Spleen (tissue), 11 donors: ENCODE results near the gene MAD2L2. TPM values are rescaled to one million over a fixed set of nuclear protein-coding genes. Genes with fewer than 3 reads are reported as not detected.

ENCODE experiments used
- DNase-seq: peaks from one replicate; pipeline ENCODE4 v3.0.0-alpha.2; 2020
- H3K27ac ChIP-seq, 8 donors: fragments of 200-600 bp; sonication (generic) in 7 of 8; 1 replicate in 4 of 8; 2 replicates in 4 of 8; pipeline versions ENCODE4 v1.5.0 to v1.8.0; 2016 to 2021; ENCODE audit warnings: inconsistent platforms in 4 of 8, mild to moderate bottlenecking in 4 of 8, moderate library complexity in 1 of 8
- H3K27me3 ChIP-seq, 7 donors: fragments of 200-600 bp; sonication (generic) in 6 of 7; replicated peaks in 1 of 7; 1 replicate in 4 of 7; 2 replicates in 3 of 7; pipeline versions ENCODE4 v1.5.0 to v1.8.0; 2016 to 2021; ENCODE audit warnings: inconsistent platforms in 3 of 7, mild to moderate bottlenecking in 1 of 7
- H3K36me3 ChIP-seq, 6 donors: fragments of 200-600 bp; sonication (generic) in 5 of 6; 1 replicate in 4 of 6; 2 replicates in 2 of 6; pipeline versions ENCODE4 v1.5.0 to v1.8.0; 2016 to 2021; ENCODE audit warnings: inconsistent platforms in 2 of 6
- H3K4me1 ChIP-seq, 6 donors: fragments of 200-600 bp; sonication (generic) in 5 of 6; 1 replicate in 3 of 6; 2 replicates in 3 of 6; pipeline versions ENCODE4 v1.5.0 to v1.8.0; 2016 to 2021; ENCODE audit warnings: inconsistent platforms in 3 of 6
- H3K4me3 ChIP-seq, 8 donors: fragments of 200-600 bp; sonication (generic) in 7 of 8; 1 replicate in 4 of 8; 2 replicates in 4 of 8; pipeline versions ENCODE4 v1.5.0 to v1.8.0; 2016 to 2021; ENCODE audit warnings: inconsistent platforms in 4 of 8, mild to moderate bottlenecking in 4 of 8, moderate library complexity in 2 of 8
- H3K9me3 ChIP-seq, 8 donors: fragments of 200-600 bp; sonication (generic) in 7 of 8; 1 replicate in 4 of 8; 2 replicates in 4 of 8; pipeline versions ENCODE4 v1.5.0 to v1.8.0; 2016 to 2021; ENCODE audit warnings: inconsistent platforms in 4 of 8
- POLR2A ChIP-seq, 3 donors: fragments of 450-650 bp; IDR thresholded peaks; one replicate each; pipeline ENCODE4 v1.5.1; 2017; ENCODE audit warnings: antibody characterized with exemption in 3 of 3, mild to moderate bottlenecking in 1 of 3
- POLR2AphosphoS5 ChIP-seq, 3 donors: sonication (generic); formaldehyde crosslinking; IDR thresholded peaks; one replicate each; pipeline ENCODE4 v1.5.1; 2017; ENCODE audit warnings: antibody characterized with exemption in 3 of 3
- WGBS, 5 donors: extraction: QIAGEN DNeasy Blood & Tissue Kit in 3 of 5; methylation state at CpG; one replicate each; pipeline versions ENCODE4 v1.1.5 to v1.1.7; 2013 to 2018; 5-methylcytosine and 5-hydroxymethylcytosine counted together
- intact Hi-C: fragments of 100-400 bp; cut with DNase I; formaldehyde crosslinking; loops from one replicate; pipeline ENCODE4 v1.15.0; 2023; ENCODE audit warnings: low total_unique reads
- polyA plus RNA-seq, 3 donors: library from polyadenylated mRNA; stranded (reverse); fragments of 200-250 nt; gene quantifications; one replicate each; pipeline ENCODE4 v1.2.1, GENCODE V29; 2013
- total RNA-seq, 7 donors: library from RNA; depleted of rRNA in 3 of 7; stranded (reverse); fragments of >200 nt in 3 of 7; fragmentation: NEBNext Ultra II Directional in 4 of 7; extraction: Animal tissue kit (Norgen Biotek cat#: 25700) in 4 of 7; gene quantifications; one replicate each; pipeline versions ENCODE4 v1.1.0 to v1.2.1, GENCODE V29; 2016 to 2021
- TF ChIP-seq, protein P1 (sequence below), 11 experiments: fragments of 200-600 bp in 7 of 11; fragments of 450-650 bp in 4 of 11; sonication (generic) in 4 of 11; IDR thresholded peaks in 8 of 11; conservative IDR thresholded peaks in 3 of 11; 1 replicate in 7 of 11; 2 replicates in 4 of 11; pipeline versions ENCODE4 v1.4.0 to v1.8.0; 2016 to 2021; ENCODE audit warnings: antibody characterized with exemption in 11 of 11, inconsistent platforms in 4 of 11, mild to moderate bottlenecking in 1 of 11
- donor health status: healthy with polysubstance abuse.
- donor health status: DM: no; HTN: no; CAD: no; lungs with moderate emphysema.
- donor health status: DM: no; HTN: no; CAD: no.
- donor health status: Bipolar disorder and iron deficiency.
- donor health status: healthy.
- donor health status: DM: no; HTN: no; CAD: no.
- donor health status: DM: yes; HTN: yes; CAD: no.

MAD2L2 gene
- total and polyA plus RNA-seq, 10 donors, result 22.7 to 42.1 (median 32.2) TPM

DNA sequence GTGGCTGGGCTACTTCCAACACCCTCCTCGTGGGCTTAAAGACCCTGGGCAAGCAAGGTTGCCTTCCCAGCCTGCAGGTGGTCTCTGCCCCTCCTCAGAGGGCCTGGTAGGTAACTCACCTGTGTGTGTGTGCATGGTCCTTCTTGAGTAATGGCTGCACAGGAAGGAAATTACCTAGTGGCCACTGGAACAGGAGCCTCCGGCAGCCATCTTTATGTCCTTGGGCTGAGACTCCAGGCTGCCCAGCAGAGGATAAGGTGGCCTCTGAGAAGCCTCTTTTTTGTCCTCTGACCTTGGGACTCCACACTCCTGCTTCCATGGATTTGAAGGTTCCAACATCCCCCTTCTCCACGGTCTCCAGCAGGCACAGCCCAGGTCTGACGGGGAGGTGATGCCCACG, 30.5 kb upstream of the MAD2L2 start:
- H3K36me3 ChIP-seq, result no peaks in the 10 kb centered on the region
- no peaks in the 10 kb centered on the region for H3K9me3 ChIP-seq
- H3K27me3 ChIP-seq, result peaks cover 0 to 54% (median 6%) of the 10 kb centered on the region in 7 donors
- no peak for DNase-seq
- H3K4me3 ChIP-seq, result no peak overlapping the region
- intact Hi-C loops, result no loop called here
- no peak for TF ChIP-seq POLR2AphosphoS5 (IDR thresholded peaks at IDR 0.05)
- peaks cover 0 to 3% (median 0%) of the 10 kb centered on the region in 6 donors for H3K4me1 ChIP-seq
- 87 to 93% (median 90%) methylated on average over 5 of the region's 5 CpGs for WGBS, 5 donors
- no peak overlapping the region for H3K27ac ChIP-seq

DNA sequence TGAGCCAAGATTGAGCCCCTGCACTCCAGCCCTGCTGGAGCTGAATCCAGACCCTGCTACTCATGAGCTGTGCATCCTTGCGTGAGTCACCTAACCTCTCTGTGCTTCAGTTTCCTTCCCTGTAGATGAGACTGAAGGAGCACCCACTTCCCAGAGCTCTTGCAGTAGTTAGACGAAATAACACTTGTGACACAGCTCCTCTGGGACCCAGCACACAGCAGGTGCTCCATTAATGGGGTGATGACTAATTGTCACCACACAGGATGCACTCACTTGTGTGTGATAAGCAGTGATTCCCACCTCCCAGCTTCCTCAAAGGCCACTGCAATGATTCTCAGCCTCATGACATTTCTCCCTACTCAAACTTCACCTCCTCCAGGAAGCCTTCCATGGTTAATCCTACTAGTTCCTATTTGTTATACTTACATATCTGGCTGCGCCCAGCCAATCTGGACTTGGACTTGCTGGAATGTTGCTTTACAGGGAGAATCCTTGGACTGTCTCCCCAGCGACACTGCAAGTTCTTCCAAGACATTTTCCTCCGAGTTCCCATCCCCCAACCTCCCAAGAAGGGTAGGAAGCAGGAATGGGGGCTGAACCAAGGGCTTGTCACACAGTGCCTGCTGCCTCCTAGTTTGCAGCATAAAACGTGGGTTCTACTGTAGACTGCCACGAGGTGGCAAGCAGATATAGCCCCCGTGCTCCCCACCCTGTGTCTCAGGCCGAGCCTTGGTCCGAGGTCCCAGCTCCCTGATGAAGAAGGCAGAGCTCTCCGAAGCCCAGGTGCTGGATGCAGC, 27.8 kb upstream of the MAD2L2 start:
- intact Hi-C loops, result no loop called here
- no peak for DNase-seq
- H3K36me3 ChIP-seq, result no peaks in the 10 kb centered on the region
- H3K27ac ChIP-seq, result no peak overlapping the region
- 68 to 80% (median 75%) methylated on average over 11 of the region's 11 CpGs for WGBS, 5 donors
- no peaks in the 10 kb centered on the region for H3K9me3 ChIP-seq
- peaks cover 0 to 80% (median 9%) of the 10 kb centered on the region in 7 donors for H3K27me3 ChIP-seq
- H3K4me3 ChIP-seq, result no peak overlapping the region
- TF ChIP-seq POLR2A (IDR thresholded peaks at IDR 0.05), result no peak
- TF ChIP-seq, protein P1, sequence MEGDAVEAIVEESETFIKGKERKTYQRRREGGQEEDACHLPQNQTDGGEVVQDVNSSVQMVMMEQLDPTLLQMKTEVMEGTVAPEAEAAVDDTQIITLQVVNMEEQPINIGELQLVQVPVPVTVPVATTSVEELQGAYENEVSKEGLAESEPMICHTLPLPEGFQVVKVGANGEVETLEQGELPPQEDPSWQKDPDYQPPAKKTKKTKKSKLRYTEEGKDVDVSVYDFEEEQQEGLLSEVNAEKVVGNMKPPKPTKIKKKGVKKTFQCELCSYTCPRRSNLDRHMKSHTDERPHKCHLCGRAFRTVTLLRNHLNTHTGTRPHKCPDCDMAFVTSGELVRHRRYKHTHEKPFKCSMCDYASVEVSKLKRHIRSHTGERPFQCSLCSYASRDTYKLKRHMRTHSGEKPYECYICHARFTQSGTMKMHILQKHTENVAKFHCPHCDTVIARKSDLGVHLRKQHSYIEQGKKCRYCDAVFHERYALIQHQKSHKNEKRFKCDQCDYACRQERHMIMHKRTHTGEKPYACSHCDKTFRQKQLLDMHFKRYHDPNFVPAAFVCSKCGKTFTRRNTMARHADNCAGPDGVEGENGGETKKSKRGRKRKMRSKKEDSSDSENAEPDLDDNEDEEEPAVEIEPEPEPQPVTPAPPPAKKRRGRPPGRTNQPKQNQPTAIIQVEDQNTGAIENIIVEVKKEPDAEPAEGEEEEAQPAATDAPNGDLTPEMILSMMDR (IDR thresholded peaks at IDR 0.05 in 8 of 11, conservative IDR thresholded peaks at IDR 0.05 in 3 of 11), result no peak
- no peak for TF ChIP-seq POLR2AphosphoS5 (IDR thresholded peaks at IDR 0.05)
- peaks cover 0 to 3% (median 0%) of the 10 kb centered on the region in 6 donors for H3K4me1 ChIP-seq

DNA sequence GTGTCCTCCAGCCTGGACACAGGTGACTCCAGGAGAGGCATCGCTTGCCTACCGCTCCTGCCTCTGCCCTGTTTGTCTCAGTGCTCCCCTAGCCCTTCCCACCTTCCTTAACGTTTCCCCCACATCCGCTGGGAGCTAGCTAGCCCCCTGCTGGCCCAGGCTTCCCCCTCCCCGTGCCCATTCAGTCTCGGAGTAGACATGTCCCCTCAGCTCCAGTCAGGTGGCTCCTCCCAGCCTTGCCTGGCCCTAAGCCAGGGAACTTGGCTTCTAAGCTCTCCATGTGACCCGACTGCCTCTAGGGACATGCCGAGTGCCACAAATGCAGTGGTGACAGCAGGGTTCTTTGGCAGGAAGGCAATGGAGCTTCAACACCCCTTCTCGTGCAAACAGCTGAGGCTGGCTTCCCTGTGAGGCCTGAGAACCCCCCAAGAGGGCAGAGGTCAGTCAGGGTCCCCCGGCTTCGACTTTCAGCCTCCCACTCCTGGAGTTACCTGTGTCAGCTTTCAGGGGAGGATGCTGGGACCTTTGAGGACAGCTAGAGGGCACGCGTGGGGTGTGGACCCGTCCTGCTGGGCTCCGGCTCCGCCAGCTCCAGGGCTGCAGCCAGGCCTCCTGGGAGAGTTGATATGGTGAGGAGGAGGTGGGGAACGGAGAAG, 26.8 kb upstream of the MAD2L2 start:
- Histone ChIP-seq H3K9me3 (no peaks in the 10 kb centered on the region), H3K4me1 (peaks cover 0 to 3% (median 0%) of the 10 kb centered on the region in 6 donors), H3K27ac (no peak overlapping the region), H3K27me3 (peaks cover 0 to 81% (median 9%) of the 10 kb centered on the region in 7 donors), H3K4me3 (no peak overlapping the region), H3K36me3 (no peaks in the 10 kb centered on the region)
- intact Hi-C loops, result no loop called here
- 48 to 56% (median 55%) methylated on average over 15 to 17 of the region's 17 CpGs for WGBS, 5 donors
- TF ChIP-seq POLR2A (IDR thresholded peaks at IDR 0.05) (no peak), POLR2AphosphoS5 (IDR thresholded peaks at IDR 0.05) (no peak)
- TF ChIP-seq, protein P1 (IDR thresholded peaks at IDR 0.05 in 8 of 11, conservative IDR thresholded peaks at IDR 0.05 in 3 of 11), result no peak
- DNase-seq, result no peak

DNA sequence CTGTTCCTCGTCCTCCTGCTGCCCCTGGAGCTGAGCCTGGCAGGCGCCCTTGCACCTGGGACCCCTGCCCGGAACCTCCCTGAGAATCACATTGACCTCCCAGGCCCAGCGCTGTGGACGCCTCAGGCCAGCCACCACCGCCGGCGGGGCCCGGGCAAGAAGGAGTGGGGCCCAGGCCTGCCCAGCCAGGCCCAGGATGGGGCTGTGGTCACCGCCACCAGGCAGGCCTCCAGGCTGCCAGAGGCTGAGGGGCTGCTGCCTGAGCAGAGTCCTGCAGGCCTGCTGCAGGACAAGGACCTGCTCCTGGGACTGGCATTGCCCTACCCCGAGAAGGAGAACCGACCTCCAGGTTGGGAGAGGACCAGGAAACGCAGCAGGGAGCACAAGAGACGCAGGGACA, 25.3 kb upstream of the MAD2L2 start:
- DNase-seq, result no peak

More for the DNA sequence above, 25.3 kb upstream of the MAD2L2 start:
- Histone ChIP-seq H3K9me3 (no peaks in the 10 kb centered on the region), H3K4me3 (no peak overlapping the region), H3K36me3 (no peaks in the 10 kb centered on the region), H3K27ac (no peak overlapping the region), H3K4me1 (peaks cover 0 to 5% (median 0%) of the 10 kb centered on the region in 6 donors), H3K27me3 (peaks cover 0 to 79% (median 15%) of the 10 kb centered on the region in 7 donors)
- intact Hi-C loops, result no loop called here
- WGBS, 5 donors, result 87 to 92% (median 91%) methylated on average over 4 to 14 of the region's 14 CpGs
- TF ChIP-seq, protein P1 (IDR thresholded peaks at IDR 0.05 in 8 of 11, conservative IDR thresholded peaks at IDR 0.05 in 3 of 11), result no peak
- no peak for TF ChIP-seq POLR2AphosphoS5 (IDR thresholded peaks at IDR 0.05)
- TF ChIP-seq POLR2A (IDR thresholded peaks at IDR 0.05), result no peak
